Pancreas (tissue), 10 donors: ENCODE measurements around the gene NLRX1. TPM values are rescaled to one million over a fixed set of nuclear protein-coding genes. Genes with fewer than 3 reads are reported as not detected.
"Not testable (repeated sequence)": the region's sequence is repeated elsewhere in the genome, so short reads cannot be mapped to it uniquely, and the experiment has no call there.

ENCODE experiments used
- ATAC-seq, 4 donors: fragments of 200-7000 bp; cut with Tn5 transposase; one replicate each; pipeline versions ENCODE4 v1.8.0 to v1.9.1; 2020; ENCODE audit warnings: mild to moderate bottlenecking in 4 of 4, moderate library complexity in 4 of 4
- DNase-seq, 6 donors: peaks; one replicate each; pipeline ENCODE4 v3.0.0-alpha.2; 2020
- FAIRE-seq: peaks from 2 replicates; lab custom pipeline; 2012; peaks lifted over from hg19 to GRCh38; lab: Jason Lieb, UNC
- H3K27ac ChIP-seq, 4 donors: fragments of 200-600 bp; sonication (generic); 1 replicate in 3 of 4; 2 replicates in 1 of 4; pipeline versions ENCODE4 v1.5.0 to v1.8.0; 2020
- H3K27me3 ChIP-seq, 4 donors: fragments of 200-600 bp; one replicate each; pipeline ENCODE4 v1.8.0; 2021
- H3K36me3 ChIP-seq, 3 donors: fragments of 200-600 bp; sonication (generic) in 1 of 3; one replicate each; pipeline versions ENCODE4 v1.5.0 to v1.8.0; 2020 to 2021
- H3K4me1 ChIP-seq, 3 donors: fragments of 200-600 bp; one replicate each; pipeline ENCODE4 v1.8.0; 2021
- H3K4me3 ChIP-seq, 4 donors: fragments of 200-600 bp; sonication (generic) in 2 of 4; one replicate each; pipeline versions ENCODE4 v1.5.0 to v1.8.0; 2020 to 2021
- H3K9me3 ChIP-seq, 4 donors: fragments of 200-600 bp; one replicate each; pipeline ENCODE4 v1.8.0; 2021
- WGBS, 2 donors: extraction: QIAGEN DNeasy Blood & Tissue Kit; methylation state at CpG; one replicate each; pipeline ENCODE4 v1.1.7; 2013; 5-methylcytosine and 5-hydroxymethylcytosine counted together
- intact Hi-C, 3 donors: fragments of 100-400 bp; cut with DNase I; formaldehyde crosslinking; loops; one replicate each; pipeline versions ENCODE4 v1.11.1 to v1.14.2; 2022
- polyA plus RNA-seq, 2 donors: library from polyadenylated mRNA; stranded (reverse); fragments of 200-250 nt; gene quantifications; one replicate each; pipeline ENCODE4 v1.2.3, GENCODE V29; 2013
- total RNA-seq, 6 donors: library from RNA; stranded (reverse); fragmentation: NEBNext Ultra II Directional in 4 of 6; extraction: Animal tissue kit (Norgen Biotek cat#: 25700) in 4 of 6; gene quantifications; one replicate each; pipeline versions ENCODE4 v1.2.1 to v1.2.4, GENCODE V29; 2021 to 2023
- TF ChIP-seq, protein P1 (sequence below), 4 donors: fragments of 200-600 bp; sonication (generic) in 3 of 4; IDR thresholded peaks; one replicate each; pipeline versions ENCODE4 v1.5.0 to v1.8.0; 2021; ENCODE audit warnings: antibody characterized with exemption in 4 of 4
- donor health status: healthy with polysubstance abuse.
- donor health status: DM: no; HTN: no; CAD: no; lungs with moderate emphysema.
- donor health status: DM: no; HTN: no; CAD: no.
- donor health status: control.
- donor health status: control.
- donor health status: Bipolar disorder and iron deficiency.
- donor health status: DM: yes; HTN: yes; CAD: no.
- donor health status: DM: no; HTN: no; CAD: no.
- donor health status: DM: no; HTN: no; CAD: no.
- donor health status: DM: yes; HTN: yes; CAD: no.

NLRX1 gene
- total and polyA plus RNA-seq, 8 donors = 6.5 to 12.6 (median 7.5) TPM

DNA sequence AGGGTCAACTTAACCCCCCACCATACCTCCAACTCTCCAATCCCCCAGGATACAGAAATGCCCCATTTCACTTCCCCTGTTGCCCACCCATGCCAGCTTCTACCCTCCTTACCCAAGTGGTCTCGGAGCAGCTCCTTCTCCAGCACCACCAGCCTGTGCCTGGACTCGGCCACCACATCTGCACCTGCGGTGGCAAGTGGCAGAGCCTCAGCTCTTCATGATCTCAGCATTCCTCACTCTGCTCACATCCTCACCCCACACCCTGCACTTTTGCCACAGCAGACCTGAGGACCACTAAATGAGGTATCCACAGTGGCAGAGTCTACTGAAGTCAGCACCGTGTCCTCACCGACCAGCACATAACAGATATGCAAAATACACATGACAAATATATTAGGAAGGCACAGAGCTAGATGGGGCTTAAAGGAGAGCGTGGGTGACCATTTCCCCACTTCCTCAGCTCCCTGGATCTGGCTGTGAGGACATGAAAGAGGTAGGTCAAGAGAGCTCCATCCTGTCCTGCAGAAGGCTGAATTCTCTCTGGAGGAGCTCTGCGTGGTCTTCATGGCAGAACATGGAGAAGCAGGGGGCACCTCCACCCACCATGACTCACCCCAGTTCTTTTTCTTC lies 26.4 kb downstream of the NLRX1 start:
- ATAC-seq (no peak), FAIRE-seq (no peak), DNase-seq (no peak)
- Histone ChIP-seq H3K36me3 (no peaks in the 10 kb centered on the region), H3K4me3 (no peak overlapping the region), H3K27me3 (no peaks in the 10 kb centered on the region), H3K9me3 (no peaks in the 10 kb centered on the region), H3K27ac (no peak overlapping the region), H3K4me1 (no peaks in the 10 kb centered on the region)
- TF ChIP-seq, protein P1, sequence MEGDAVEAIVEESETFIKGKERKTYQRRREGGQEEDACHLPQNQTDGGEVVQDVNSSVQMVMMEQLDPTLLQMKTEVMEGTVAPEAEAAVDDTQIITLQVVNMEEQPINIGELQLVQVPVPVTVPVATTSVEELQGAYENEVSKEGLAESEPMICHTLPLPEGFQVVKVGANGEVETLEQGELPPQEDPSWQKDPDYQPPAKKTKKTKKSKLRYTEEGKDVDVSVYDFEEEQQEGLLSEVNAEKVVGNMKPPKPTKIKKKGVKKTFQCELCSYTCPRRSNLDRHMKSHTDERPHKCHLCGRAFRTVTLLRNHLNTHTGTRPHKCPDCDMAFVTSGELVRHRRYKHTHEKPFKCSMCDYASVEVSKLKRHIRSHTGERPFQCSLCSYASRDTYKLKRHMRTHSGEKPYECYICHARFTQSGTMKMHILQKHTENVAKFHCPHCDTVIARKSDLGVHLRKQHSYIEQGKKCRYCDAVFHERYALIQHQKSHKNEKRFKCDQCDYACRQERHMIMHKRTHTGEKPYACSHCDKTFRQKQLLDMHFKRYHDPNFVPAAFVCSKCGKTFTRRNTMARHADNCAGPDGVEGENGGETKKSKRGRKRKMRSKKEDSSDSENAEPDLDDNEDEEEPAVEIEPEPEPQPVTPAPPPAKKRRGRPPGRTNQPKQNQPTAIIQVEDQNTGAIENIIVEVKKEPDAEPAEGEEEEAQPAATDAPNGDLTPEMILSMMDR (IDR thresholded peaks at IDR 0.05) = no peak
- intact Hi-C loops = no loop called here
- 60 to 66% methylated on average over 7 of the region's 7 CpGs for WGBS, 2 donors

DNA sequence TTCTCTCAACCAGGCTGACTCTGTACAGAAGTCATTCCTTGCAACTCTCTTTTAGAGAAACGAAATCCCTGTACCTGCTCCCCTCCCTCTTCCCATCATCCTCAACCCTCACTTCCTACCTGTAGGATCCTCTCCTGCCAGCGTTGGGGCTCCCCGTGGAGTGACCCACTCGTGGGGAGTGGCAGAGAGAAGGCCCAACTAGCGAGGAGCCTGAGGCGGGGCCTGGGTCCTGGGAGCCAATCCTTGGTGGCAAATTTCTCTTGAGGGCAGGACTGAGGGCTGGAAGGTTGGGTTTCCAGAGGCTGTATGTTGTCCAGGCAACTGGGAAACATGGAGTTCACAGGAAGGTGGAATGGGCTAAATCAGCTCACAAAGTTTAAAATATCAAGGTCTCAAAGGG lies 27.2 kb downstream of the NLRX1 start:
- peak in 2 of 6 donors; percentile 34 to 63 for DNase-seq
- no peak overlapping the region for H3K4me3 ChIP-seq
- no peaks in the 10 kb centered on the region for H3K4me1 ChIP-seq
- WGBS, 2 donors = 34 to 36% methylated on average over 6 of the region's 6 CpGs
- TF ChIP-seq, protein P1 (IDR thresholded peaks at IDR 0.05) = no peak
- no peak overlapping the region for H3K27ac ChIP-seq
- H3K9me3 ChIP-seq = no peaks in the 10 kb centered on the region
- ATAC-seq = peak; percentile 29 to 87 (median 57)
- no peaks in the 10 kb centered on the region for H3K36me3 ChIP-seq
- intact Hi-C loops = no loop called here
- FAIRE-seq = no peak
- no peaks in the 10 kb centered on the region for H3K27me3 ChIP-seq

DNA sequence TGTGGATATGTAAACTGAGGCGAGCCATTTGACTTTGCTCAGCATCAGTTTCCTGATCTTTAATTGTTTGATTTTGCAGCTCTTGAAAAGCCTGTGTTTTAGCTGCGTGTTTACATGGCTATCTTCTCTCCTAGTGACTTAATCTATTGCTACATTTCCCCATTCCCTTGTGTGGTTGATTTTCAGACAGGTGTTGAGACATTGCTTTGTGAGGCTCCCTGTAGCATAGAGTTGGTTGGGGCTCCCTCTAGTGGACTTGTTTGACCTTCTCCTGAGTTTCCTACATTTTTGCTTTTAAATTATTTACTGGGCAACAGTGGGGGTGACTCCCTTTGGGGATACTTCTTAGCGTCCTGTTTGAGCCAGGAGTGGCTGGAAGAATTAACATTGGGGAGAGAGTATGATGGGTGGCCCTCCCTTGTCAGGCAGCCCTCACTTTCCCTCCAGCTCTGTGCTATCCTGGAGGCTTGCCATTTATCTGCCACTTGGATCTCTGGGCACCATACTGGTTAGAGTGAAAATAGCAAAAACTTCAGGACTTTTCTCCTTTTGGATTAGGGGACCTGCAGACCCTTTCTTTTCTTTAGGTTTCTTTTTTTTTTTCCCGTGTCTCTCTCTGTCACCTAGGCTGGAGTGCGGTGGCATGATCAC lies 28.4 kb downstream of the NLRX1 start:
- Histone ChIP-seq H3K27ac (peak overlapping the region in 1 of 4 donors; percentile 20), H3K4me3 (no peak overlapping the region), H3K36me3 (no peaks in the 10 kb centered on the region), H3K4me1 (no peaks in the 10 kb centered on the region), H3K27me3 (no peaks in the 10 kb centered on the region), H3K9me3 (no peaks in the 10 kb centered on the region)
- peak; percentile 96 to 99 (median 98) for ATAC-seq
- DNase-seq = peak in 4 of 6 donors; percentile 46 to 79 (median 66)
- TF ChIP-seq, protein P1 (IDR thresholded peaks at IDR 0.05) = peak; percentile 35 to 76 (median 73)
- WGBS, 2 donors = 26 to 29% methylated on average over 5 of the region's 5 CpGs
- peak; percentile 87 for FAIRE-seq
- intact Hi-C loops = no loop called here

DNA sequence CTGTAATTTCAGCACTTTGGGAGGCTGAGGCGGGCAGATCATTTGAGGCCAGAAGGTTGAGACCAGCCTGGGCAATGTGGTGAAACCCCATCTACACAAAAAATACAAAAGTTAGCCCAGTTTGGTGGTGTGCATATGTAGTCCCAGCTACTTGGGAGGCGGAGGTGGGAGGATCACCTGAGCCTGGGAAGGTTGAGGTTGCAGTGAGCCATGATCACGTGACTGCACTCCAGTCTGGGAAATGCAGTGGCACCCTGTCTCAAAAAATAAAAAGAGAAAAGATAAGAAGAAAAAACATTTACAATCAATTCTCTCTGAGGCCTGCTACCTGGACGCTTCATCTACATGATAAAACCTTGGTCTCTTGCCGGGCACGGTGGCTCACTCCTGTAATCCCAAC lies 30.4 kb downstream of the NLRX1 start:
- 62 to 68% methylated on average over 6 of the region's 6 CpGs for WGBS, 2 donors
- ATAC-seq (no peak), DNase-seq (no peak), FAIRE-seq (no peak)
- Histone ChIP-seq H3K27ac (no peak overlapping the region), H3K9me3 (no peaks in the 10 kb centered on the region), H3K4me3 (no peak overlapping the region), H3K36me3 (no peaks in the 10 kb centered on the region), H3K4me1 (no peaks in the 10 kb centered on the region), H3K27me3 (no peaks in the 10 kb centered on the region)
- intact Hi-C loops = no loop called here
- TF ChIP-seq, protein P1 (IDR thresholded peaks at IDR 0.05) = no peak

DNA sequence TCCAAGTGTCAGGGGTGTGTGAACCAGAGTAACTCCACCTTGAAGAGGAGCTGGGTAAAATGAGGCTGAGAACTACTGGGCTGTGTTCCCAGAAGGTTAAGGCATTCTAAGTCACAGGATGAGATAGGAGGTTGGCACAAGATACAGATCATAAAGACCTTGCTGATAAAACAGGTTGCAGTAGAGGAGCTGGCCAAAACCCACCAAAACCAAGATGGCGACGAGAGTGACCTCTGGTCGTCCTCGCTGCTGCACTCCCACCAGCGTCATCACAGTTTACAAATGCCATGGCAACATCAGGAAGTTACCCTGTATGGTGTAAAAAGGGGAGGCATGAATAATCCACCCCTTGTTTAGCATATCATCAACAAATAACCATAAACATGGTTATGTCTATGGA lies 32.7 kb downstream of the NLRX1 start:
- H3K9me3 ChIP-seq, ATAC-seq, intact Hi-C loops, DNase-seq, H3K4me3 ChIP-seq, H3K36me3 ChIP-seq, H3K4me1 ChIP-seq, H3K27me3 ChIP-seq, FAIRE-seq, H3K27ac ChIP-seq: not testable (repeated sequence)
- WGBS, 2 donors = 72 to 82% methylated on average over 5 of the region's 5 CpGs
